Measurements from ENCODE around the gene SCTR.

The SCTR gene

DNA sequence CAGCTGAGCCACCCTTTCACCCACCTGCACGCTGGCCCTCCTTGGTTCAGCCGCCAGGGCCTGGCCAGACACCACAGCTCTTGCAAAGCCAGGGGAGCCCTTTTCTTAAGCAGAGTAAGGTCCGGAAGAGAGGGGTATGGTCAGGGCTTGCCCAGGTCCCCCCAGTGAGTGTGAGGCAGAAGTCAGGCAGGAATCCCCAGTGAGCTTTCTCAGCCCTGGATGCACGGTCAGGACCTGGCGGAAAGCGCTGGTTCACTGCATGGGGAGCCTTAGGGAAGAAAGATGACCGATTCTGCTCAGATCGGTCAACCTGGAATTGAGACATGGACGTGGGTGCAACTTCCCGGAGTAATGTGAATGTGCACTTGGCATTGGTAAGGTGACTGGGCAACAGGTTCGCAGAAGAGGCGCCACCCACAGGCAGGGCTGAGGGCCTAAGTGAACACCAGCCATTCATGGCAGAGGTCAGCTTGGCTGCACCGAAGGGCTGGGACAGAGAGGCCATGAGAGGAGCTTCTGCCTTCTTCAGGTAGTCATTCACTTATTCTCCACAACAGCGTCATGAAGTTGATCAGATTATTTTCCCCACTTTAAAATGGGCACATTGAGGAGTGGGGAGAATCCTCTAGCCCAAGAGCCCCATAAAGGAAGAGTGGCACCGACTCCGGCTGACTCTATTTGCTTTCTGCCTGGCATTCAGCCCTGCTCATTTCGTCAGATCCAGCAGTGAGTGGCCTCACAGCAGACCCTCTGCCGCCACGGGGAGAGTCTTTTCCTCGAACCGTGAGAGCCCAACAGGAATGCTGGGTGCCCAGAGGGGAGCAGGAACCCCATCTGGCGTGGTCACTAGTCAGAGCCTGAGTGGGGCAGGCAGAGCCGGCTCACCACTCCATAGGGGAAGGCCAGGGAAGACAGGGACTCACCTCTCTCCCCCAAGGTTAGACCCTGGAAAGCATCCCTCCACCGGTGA lies 35.8 kb downstream of the SCTR start:
- no peak for DNase-seq (ENCODE audit: low read depth in 1 of 2, low spot score in 1 of 2)

DNA sequence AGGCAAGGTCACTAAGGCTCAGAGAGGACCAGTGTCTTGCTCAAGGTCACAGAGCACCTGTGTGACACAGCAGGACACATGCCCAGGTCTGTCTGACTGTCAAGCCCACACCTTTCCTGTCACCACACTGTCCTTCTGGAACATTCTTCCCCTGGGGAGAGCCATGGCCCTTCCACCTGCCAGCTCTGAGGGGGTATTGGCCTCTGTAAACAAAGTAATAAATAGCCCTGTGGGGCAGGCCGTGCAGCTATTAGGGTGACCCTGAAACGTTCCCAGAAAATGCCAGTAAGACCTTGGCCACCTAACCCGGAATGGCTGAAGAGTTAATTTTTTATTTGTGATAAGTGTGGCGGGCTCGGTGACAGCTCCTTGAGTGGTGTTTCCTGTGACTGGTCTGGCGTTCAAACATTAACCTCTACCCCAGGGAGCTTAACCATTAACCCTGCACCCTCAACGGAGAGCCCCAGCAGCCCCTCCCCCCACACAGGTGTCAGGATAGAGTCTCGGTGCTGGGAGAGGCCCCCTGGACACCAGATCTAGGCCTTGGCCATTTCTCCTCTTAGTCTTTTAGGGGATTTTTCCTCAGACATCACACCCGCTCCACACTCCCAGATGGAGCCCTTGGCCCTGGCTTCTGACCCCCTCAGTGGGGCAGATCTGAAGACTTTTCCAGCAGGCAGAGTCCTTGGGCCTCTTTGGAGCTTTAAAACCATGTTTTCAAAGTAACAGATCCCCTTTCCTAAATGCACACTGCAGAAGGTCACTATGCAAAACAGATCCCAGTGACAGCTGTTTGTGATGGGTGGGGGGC lies 36.6 kb downstream of the SCTR start:
- DNase-seq (ENCODE audit: low read depth in 1 of 2, low spot score in 1 of 2) = no peak

DNA sequence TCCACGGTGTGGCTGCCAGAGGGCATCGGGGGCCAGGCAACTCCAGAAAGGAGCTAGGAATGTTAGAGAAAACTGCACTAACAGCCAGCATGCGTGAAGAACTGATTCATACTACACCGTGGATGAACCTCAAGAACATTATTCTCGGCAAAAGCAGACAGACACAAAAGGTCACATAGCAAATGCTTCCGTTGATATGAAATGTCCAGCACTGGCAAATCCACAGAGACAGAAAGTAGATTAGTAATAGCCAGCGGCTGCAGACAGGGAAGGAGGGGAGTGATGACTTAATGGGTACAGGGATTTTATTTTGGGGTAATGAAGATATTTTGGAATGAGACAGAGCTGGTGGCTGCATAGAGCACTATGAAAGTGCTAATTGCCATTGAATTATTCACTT lies 37.4 kb downstream of the SCTR start:
- no peak for DNase-seq (ENCODE audit: low read depth in 1 of 2, low spot score in 1 of 2)

DNA sequence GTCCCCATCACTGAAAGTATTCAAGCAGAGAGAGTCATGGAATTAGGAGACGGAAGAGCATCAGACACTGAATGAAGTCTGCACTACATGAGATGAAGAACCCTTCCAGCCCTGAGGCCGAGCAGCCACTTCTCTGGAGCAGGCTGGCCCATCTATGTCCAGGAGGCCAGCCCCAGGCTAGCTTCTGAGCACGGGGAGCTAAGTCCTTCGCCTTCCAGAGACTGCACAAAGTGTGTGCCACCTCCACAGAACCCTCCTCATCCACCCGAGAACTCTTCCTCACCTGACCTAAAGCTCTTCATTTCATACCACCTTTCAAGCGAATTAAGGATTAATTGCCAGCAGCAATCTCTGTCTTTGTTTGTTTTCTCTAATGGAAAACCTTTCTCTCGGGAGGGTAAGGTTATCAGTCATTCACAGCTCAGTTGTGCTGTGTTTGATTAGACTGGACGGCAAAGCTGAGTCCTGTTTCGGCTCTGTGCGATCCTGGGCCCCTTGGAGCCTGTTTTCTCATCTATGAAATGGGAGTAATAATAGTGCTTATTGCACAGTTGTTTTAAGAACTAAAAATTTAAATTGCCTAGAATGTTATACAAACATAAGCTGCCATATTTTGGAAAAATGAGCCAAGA lies 38.0 kb downstream of the SCTR start:
- DNase-seq (ENCODE audit: low read depth in 1 of 2, low spot score in 1 of 2) = no peak

DNA sequence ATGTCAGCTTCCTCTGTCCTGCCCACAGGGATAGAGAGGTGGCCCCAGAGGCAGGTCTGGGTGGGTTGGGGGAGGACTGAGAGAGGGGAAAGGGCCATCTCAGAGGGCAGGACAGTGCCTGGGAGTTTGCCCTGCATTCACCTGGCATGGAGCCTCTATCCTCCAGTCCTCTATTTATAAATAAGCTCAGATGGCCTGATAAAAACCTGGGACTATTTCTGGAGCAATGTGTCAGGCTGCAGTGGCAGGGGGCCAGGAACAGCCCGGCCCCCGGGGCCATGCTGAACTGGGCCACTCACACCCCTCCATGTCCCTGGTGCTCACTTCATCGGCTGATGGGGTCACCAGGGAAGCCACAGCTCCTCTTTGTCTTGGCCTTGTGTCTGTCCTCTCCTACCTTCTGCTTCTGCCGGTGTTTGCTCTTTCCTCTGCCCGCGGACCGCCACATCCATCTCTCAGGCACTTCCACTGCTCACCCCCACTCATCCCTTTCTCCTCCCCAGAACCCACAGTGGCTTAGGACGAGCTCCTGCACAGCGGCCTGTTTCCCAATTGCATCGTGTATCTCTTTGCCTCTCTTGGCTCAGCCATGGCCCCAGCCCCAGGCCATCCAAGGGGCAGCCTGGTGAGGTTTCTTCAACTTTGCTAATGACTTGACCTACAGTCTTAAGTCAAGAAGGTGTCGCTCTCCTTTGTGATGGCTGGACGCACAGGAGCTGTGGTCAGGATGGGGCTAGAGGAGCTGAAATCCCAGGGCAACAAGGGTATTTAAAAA lies 38.8 kb downstream of the SCTR start:
- no peak for DNase-seq (ENCODE audit: low read depth in 1 of 2, low spot score in 1 of 2)

DNA sequence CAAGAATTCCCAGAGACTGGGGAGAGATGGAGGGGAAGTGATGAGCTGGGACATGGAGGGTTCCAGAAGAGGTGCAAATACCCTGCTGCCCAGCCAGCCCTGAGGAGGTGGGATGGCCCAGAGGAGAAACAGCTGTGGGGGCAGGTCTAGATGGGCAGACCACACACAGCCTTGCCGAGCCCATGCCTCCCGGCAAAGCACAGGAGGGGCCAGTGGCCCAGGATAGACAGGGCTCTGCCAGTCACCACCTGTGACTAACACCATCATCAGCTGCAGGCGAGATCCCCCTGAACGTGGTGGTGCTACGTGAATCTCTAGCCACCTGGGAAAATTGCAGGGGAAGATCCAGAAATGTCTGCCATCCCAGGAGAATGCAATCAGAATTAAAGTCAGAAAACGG lies 39.4 kb downstream of the SCTR start:
- DNase-seq (ENCODE audit: low read depth in 1 of 2, low spot score in 1 of 2) = no peak

DNA sequence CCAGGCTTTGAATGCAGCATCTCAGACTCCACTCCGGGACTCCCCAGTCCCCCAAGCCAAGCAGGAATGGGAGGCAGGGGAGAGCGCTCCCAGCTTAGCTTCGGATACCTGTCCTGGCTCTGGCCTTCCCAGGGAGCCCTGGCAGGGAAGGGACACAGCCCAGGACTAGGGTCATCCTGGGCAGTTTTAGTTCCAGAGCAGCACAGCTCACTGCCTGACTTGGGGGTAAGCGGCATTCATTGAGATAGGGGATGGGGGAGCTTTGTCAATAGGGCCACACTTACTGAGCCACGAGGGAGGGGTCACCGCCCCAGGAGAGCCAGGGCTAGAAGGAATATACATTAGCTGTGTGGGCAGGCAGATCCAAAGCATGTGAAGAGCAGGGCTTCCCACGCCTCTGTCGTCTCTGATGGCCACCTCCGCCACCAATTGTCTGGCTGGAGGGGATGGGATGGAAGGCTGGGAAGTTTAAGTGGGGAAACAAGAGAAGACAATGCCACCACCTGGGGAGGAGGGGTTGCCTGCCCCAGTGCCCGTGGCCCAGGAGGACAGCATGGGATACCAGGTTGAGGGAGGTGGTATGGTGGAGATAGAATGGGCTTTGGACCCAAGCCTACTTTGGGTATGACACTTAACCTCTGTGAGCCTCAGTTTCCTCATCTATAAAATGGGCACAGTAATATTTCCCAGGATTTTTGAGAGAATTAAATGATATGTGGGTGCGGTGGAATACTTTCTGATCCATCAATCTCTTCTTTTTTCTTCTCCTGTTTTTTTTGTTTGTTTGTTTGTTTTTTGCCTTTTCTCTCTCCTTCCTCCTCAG lies 40.2 kb downstream of the SCTR start:
- no peak for DNase-seq (ENCODE audit: low read depth in 1 of 2, low spot score in 1 of 2)

DNA sequence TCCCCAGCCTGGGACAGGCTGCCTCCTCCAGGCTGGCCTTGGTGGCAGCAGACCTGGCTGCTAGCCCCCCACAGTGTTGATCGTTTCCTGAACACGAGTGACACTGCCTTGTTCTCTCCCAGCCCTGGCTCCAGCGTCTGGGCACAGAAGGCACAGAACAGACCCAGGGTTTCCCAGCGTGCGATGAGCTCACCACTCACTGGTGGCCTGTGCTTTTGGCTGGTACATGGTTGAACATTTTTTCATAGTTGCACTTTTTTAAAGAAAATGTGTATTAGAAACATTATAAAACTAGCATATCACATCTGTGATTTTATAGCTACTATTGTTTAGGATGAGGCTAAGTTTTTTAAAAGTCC lies 40.9 kb downstream of the SCTR start:
- DNase-seq (ENCODE audit: low read depth in 1 of 2, low spot score in 1 of 2) = no peak

DNA sequence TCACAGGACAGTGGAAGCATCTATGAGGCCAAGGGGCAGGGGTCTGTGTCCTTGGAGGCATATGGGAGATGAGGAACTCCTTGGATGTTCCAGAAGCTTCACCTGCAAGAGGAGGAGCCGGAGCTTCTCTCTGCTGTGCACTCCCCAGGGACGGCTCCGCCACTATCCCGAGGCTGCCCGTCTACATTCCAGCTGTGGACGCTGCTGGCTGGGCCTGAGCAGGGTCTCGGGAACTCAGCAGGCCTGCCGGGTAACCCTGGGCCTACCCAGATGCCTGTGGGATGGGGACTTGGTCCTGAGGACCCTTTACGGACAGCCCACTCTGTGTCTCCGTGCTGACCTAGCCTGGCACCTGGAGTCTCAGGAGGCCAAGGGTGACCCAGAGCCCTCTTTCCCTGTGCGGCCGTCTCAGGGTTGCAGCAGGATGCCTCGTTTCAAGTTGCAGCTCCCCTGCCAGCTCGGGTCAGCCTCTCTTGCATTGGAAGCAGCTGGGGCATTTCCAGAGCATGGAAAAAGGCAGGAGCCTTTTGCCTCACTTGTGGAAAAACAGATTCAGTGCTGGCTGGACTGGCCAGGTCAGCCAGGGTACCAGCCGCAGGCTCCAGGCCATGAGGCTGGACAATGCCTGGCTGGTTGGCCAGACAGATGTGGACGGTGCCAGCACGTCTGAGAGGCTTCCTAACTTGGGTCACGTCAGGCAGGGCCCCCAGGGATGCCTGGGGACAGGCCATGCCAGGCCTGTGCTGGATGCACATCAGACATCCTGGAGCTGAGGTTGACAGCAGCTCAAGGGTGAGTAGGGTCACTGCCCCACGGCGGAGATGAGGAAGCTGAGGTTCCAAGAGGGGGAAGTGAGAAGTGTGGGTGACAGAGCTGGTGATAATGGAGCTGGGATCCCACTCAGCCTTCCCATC lies 41.5 kb downstream of the SCTR start:
- no peak for DNase-seq (ENCODE audit: low read depth in 1 of 2, low spot score in 1 of 2)

DNA sequence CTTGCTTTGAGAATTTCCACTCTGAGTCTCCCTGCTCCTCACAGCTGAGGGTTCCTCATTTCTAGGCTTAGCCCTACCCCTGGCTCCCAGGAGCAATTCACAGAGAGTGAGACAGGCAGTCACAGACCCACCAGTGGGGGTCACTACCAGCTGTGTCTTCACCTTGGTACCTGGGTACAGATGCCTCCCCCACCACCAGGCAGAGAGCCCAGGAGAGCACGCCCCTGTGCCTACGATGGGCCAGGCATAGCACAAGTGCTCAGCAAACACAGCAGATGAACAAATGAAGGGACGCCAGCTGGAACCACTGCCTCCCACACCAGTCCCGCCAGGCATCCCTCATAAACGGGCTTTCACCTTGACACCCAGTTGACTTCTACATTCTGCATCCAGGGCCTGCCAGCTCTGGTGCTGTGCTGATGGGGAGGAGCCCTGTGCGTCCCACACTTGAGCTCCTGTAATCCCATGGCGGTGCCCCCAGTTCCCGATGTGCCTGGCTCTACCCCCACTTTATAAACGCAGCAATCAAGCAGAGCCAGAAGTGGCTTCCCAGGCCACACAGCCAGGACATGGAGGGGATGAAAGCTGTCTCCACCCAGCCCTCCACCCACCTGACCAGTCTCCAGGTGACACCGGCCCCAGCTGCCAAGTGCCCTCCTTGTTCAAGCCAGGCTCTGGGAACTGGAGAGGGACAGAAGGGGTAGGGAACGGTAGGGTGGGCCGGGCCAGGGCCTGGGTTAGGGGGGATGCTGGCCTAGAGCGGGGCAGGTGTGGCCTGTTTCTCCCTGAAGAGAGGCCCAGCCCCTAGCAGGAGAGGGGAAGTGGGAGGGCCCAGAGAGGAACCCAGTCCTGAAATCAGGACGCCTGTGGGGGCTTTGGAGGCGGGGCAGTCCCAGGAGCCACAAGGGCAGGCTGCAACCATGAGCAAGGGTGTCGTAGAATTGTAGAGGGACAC lies 42.5 kb downstream of the SCTR start:
- DNase-seq (ENCODE audit: low read depth in 1 of 2, low spot score in 1 of 2) = no peak

DNA sequence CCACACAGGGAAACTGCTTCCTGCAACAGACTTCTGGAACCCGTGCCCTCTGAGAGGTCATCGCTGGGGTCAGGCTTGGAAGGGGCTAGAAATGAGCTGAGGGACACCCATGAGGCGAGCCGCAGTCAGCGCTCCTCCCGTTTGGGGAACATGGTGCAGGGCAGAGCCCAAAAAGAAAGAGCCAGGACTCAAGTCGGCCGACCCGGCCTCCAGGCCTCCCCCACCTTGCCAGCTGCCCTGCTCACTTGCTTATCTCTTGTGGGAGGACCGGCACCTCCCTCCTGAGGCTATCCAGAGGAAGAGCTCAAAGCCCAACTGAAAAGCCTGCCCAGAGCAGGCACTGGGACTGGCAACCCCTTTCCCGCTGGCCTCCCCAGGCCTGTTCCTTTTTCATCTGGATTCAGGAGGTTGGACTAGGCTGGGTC lies 43.6 kb downstream of the SCTR start:
- no peak for DNase-seq (ENCODE audit: low read depth in 1 of 2, low spot score in 1 of 2)

DNA sequence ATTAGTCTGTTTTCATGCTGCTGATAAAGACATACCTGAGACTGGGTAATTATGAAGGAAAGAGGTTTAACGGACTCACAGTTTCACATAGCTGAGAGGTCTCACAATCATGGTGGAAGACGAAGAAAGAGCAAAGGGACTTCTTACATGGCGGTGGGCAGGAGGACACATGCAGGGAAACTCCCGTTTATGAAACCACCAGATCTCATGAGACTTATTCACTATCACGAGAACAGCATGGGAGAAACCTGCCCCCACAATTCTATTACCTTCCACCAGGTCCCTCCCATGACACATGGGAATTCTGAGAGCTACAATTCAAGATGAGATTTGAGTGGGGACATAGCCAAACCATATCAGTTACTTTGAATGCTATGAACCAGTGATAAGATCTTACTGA lies 44.1 kb downstream of the SCTR start:
- no peak for DNase-seq (ENCODE audit: low read depth in 1 of 2, low spot score in 1 of 2)

DNA sequence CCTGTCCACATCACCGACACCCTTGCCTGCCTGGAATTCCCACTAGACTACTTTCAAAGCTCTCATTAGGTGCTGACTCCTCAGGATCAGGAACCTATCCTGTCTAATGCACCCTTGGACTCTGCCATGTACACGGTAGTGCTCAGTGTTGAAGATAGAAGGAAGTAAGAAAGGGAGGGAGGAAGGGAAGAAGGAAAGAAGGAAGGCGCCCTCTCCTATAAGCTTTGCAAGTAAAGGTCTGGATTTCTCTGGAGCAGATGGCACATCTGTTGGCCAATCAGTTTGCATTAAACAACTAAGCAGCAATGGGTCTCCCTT lies 45.3 kb downstream of the SCTR start:
- DNase-seq (ENCODE audit: low read depth in 1 of 2, low spot score in 1 of 2) = no peak

DNA sequence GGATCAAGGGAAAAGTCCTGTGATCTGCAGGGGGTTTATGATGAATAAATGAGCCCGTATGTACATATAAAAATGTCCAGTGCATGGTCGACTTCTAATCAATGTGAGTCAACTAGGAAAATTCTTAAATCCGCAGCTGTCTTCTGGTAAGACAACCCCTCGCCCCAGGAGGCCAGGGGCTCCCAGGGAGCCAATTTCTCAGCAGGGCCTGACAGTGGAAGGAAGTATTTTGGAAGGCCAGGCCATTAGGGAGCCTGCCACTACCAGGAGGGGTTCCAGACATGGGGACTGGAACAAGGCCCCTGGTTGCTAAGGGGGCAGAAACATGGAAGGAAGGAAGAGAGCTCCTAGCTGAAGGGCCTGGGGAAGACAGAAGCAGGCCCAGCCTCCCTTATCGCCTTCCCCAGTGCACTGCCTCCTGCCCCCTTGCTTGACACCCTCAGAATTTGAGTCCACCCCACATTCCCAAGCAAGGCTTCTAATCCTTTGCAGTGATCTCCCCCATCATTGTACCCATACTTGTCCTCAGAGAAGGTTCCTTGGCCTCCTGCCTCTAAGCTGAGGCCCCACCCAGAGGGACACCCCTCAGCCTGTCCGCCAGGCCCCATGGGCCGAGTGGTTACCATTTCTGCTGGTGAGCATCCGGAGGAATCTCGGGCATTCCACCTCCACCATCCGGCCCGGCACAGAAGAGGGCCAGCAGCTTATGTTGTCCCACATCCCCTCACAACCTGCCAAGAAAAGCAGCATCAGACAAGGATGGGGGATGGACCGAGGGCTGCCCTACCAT lies 45.9 kb downstream of the SCTR start:
- no peak for DNase-seq (ENCODE audit: low read depth in 1 of 2, low spot score in 1 of 2)

DNA sequence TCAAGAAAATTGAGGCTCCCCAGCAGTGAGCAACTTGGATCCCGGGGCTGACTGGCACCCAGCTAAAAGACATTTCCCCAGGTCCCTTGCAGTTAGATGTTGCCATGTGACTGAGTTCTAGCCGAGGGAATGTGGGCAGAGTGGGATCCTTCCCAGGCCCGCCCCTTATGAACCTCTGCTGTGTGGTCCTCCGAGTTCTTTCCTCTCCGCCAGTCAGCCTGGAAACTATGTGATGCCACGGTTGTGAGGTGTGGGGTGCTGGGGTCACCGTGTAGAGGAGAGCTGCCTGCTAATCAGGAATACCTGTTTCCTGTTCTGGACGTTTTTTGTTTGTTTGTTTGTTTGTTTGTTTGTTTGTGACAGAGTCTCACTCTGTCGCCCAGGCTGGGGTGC lies 47.2 kb downstream of the SCTR start:
- no peak for DNase-seq (ENCODE audit: low read depth in 1 of 2, low spot score in 1 of 2)

DNA sequence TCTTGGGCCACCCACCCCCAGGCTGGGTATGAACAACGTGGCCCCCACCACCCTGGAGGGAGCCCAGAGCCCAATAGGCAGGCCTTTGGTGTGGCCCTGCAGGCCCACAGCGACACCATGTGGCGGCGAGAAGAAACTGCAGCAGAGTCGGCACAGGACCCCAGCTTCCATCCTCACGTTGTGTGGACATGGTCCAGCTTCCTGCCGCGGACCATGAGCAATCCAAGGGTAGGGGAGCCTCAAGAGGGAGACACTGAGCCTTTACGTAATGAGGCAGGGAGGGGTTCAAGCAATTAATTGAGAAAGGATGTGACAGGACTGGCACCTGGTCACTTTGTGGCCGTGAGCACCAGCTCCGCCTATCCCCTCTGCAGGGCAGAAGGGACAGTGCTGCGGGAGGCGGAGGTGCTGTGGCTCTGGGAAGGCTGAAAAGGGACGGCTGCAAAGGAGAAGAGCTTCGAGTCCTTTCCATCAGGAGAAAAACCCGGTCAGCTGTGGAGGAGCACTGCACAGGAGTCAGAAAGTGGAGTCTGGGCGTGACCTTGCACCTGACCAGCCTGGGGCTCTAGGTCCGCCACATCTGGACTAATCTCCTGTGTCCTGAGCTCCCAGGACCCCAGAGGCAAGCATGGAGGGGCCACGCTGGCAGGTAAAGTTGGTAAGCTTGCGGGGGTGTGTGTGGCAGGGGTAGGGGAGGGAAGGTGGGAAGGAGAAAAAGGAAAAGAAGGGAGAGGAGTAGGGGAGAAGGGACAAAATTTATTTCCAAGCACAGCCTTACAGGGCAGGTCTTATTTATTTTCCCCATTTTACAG lies 47.8 kb downstream of the SCTR start:
- no peak for DNase-seq (ENCODE audit: low read depth in 1 of 2, low spot score in 1 of 2)

DNA sequence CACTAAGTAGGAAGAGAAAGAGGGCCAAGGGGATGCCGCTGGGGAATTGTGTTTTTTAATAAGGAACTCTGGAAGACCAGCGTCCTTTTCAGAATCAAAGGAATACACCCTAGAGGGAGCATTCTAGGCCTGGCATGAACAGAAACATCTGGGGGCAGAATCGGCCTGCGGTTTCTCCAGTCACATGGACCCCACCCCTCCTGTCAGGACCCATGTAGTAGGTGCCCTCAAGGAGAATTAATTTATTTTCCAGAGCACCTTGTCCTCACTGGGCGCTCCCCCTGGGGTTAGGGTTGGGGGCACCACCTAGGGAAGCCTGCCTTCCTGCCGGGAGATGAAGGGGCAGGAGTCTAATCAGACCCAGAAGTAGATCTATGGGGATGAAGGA lies 48.4 kb downstream of the SCTR start:
- DNase-seq (ENCODE audit: low read depth in 1 of 2, low spot score in 1 of 2) = no peak

Measured in activated T-helper 1 cell treated with anti-CD3 and anti-CD28 coated beads, Interleukin-2, amount 50 U/mL, for 16 hours (primary cell).